ENCODE data around the gene LPCAT3.
A peak's percentile ranks its signal among the peaks of the same experiment; 100 is the strongest.

Gene LPCAT3

DNA sequence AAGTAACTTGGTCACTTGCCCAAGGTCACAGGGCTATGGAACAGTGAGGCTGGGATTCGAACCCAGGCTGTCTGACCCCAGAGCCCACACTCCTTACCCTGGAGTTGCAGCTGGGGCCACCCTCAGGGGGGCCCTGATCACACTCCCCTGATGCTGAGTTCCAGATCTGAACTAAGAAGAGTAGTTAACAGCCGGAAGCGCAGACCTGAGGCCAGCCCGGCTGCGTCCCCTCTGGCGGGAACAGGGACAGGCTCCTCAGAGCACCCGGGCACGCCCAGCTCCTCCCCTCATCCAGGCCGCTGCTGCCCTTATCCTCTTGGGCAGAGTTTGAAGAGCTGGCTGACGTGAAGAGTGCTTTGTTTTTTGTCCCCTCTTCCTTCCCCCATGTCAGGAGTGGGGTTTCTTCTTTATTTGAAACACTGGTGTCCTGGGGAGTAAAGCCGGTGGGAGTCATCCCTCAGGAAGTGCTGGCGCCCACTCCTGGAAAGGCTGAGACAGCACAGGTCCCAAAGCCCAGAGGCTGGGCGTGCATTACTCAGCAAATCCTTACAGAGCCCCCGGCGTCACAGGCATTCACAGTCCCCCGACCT is 56.5 kb downstream of the LPCAT3 start:
- peak overlapping the region; percentile 48 for H3K27ac ChIP-seq (replicated peaks; ENCODE audit: low read length)
- H2AK5ac ChIP-seq (ENCODE audit: low read depth, low read length) = no peak overlapping the region
- DNase-seq (ENCODE audit: low spot score) = peak; percentile 72

DNA sequence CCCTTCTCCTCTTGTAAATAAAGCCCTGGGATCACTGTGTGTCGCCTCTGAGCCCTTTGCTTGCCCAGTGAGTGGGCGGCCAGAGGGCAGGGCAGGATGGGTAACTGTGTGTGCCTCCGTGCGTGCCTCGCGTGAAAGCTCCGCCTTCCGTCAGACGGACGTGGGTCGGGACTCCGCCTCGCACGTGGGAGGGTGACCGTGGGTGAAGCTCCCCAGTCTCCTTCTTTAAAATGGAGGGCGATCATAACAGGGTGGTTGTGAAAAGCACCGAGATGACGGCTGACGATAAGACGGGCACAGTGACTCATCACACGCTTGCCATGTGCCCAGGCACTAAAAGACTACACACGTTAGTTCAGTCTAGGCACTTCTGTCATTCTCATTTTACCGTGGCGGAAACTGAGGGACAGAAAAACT is 57.0 kb downstream of the LPCAT3 start:
- Histone ChIP-seq H3K14ac (ENCODE audit: low read length) (no peak overlapping the region), H3K4me1 (ENCODE audit: control insufficient read depth in 2 of 2, insufficient read depth in 1 of 2, low read depth in 1 of 2, low read length in 2 of 2) (peaks cover 15 to 23% of the 10 kb centered on the region in 2 donors), H3K4me3 (ENCODE audit: low read length in 2 of 2) (no peak overlapping the region), H2BK15ac (ENCODE audit: low read length) (peak overlapping the region; percentile 4), H4K91ac (ENCODE audit: low read depth, low read length, poor library complexity) (peak overlapping the region; percentile 16), H3K9me3 (replicated peaks in 1 of 2; ENCODE audit: control insufficient read depth in 2 of 2, insufficient read depth in 1 of 2, low read depth in 1 of 2, low read length in 2 of 2) (no peaks in the 10 kb centered on the region), H3K79me1 (ENCODE audit: low read depth, low read length) (no peaks in the 10 kb centered on the region), H2BK120ac (ENCODE audit: low read depth, low read length) (no peak overlapping the region), H3K9ac (ENCODE audit: low read depth, low read length, poor library complexity) (peak overlapping the region; percentile 33), H3K27me3 (ENCODE audit: control insufficient read depth in 3 of 3, insufficient read depth in 3 of 3, low read depth in 1 of 3, low read length in 3 of 3) (no peaks in the 10 kb centered on the region), H3K27ac (replicated peaks; ENCODE audit: low read length) (peak overlapping the region; percentile 48), H2BK12ac (ENCODE audit: low read length) (peak overlapping the region; percentile 25), H3K4ac (ENCODE audit: low read length) (no peak overlapping the region), H3K18ac (ENCODE audit: low read length) (peak overlapping the region; percentile 13), H4K8ac (ENCODE audit: low read depth, low read length) (no peak overlapping the region), H3K36me3 (replicated peaks in 1 of 2; ENCODE audit: control insufficient read depth in 2 of 2, insufficient read depth in 2 of 2, low read length in 2 of 2) (peaks cover 7 to 23% of the 10 kb centered on the region in 2 donors), H2AFZ (ENCODE audit: low read length) (peak overlapping the region; percentile 86), H3K23ac (ENCODE audit: low read depth, low read length, poor library complexity) (peak overlapping the region; percentile 32), H2BK5ac (ENCODE audit: low read length) (no peak overlapping the region), H2AK5ac (ENCODE audit: low read depth, low read length) (peak overlapping the region; percentile 2), H3K4me2 (ENCODE audit: insufficient read depth, low read length, poor library complexity, severe bottlenecking) (no peak overlapping the region)
- WGBS, 2 donors (ENCODE audit: extremely low coverage in 2 of 2, insufficient read length in 2 of 2, insufficient replicate concordance in 1 of 2) = no CpG with 5 or more reads among the region's 24 CpGs
- no peak for DNase-seq (ENCODE audit: low spot score)

More for the DNA sequence above, 56.5 kb downstream of the LPCAT3 start:
- Histone ChIP-seq H3K4me3 (ENCODE audit: low read length in 2 of 2) (no peak overlapping the region), H3K27me3 (ENCODE audit: control insufficient read depth in 3 of 3, insufficient read depth in 3 of 3, low read depth in 1 of 3, low read length in 3 of 3) (no peaks in the 10 kb centered on the region), H3K4me2 (ENCODE audit: insufficient read depth, low read length, poor library complexity, severe bottlenecking) (peak overlapping the region; percentile 38), H3K36me3 (replicated peaks in 1 of 2; ENCODE audit: control insufficient read depth in 2 of 2, insufficient read depth in 2 of 2, low read length in 2 of 2) (peaks cover 10 to 27% of the 10 kb centered on the region in 2 donors), H2BK12ac (ENCODE audit: low read length) (no peak overlapping the region), H3K18ac (ENCODE audit: low read length) (peak overlapping the region; percentile 3), H3K9ac (ENCODE audit: low read depth, low read length, poor library complexity) (peak overlapping the region; percentile 33), H2BK15ac (ENCODE audit: low read length) (no peak overlapping the region), H3K79me1 (ENCODE audit: low read depth, low read length) (no peaks in the 10 kb centered on the region), H3K23ac (ENCODE audit: low read depth, low read length, poor library complexity) (no peak overlapping the region), H3K4me1 (ENCODE audit: control insufficient read depth in 2 of 2, insufficient read depth in 1 of 2, low read depth in 1 of 2, low read length in 2 of 2) (peaks cover 15 to 23% of the 10 kb centered on the region in 2 donors), H3K9me3 (replicated peaks in 1 of 2; ENCODE audit: control insufficient read depth in 2 of 2, insufficient read depth in 1 of 2, low read depth in 1 of 2, low read length in 2 of 2) (no peaks in the 10 kb centered on the region), H4K91ac (ENCODE audit: low read depth, low read length, poor library complexity) (peak overlapping the region; percentile 16), H3K14ac (ENCODE audit: low read length) (no peak overlapping the region), H4K8ac (ENCODE audit: low read depth, low read length) (no peak overlapping the region), H2AFZ (ENCODE audit: low read length) (peak overlapping the region; percentile 86), H2BK5ac (ENCODE audit: low read length) (no peak overlapping the region), H2BK120ac (ENCODE audit: low read depth, low read length) (no peak overlapping the region), H3K4ac (ENCODE audit: low read length) (no peak overlapping the region)
- WGBS, 2 donors (ENCODE audit: extremely low coverage in 2 of 2, insufficient read length in 2 of 2, insufficient replicate concordance in 1 of 2) = no CpG with 5 or more reads among the region's 16 CpGs

DNA sequence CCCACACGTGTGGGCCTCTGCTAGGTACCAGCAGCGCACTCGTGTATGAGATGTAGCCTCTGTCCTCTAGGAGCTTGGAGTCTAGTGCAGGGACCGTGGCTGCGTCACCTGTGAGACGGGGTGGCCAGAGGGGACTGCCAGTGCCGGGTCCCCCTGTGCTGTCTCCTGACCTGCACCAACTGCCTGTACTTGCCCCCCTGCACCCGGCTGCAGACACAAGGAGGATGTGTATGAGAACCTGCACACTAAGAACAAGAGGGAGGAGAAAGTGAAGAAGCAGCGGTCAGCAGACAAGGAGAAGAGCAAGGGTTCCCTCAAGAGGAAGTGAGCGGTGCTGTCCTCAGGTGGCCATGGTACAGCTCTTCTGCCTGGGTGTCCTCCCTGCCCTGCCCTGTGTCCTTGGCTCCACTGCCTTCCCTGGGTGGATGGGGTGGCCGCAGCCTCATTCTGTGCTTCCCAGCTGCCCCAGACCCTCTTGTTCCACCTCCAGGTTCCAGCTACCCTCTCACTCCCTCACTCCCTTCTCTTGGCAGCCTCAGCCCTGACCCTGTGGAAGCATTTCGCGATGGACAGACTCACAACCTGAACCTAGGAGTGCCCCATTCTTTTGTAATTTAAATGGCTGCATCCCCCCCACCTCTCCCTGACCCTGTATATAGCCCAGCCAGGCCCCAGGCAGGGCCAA is 57.5 kb downstream of the LPCAT3 start:
- Histone ChIP-seq H2AK5ac (ENCODE audit: low read depth, low read length) (peak overlapping the region; percentile 26), H3K27me3 (ENCODE audit: control insufficient read depth in 3 of 3, insufficient read depth in 3 of 3, low read depth in 1 of 3, low read length in 3 of 3) (no peaks in the 10 kb centered on the region), H3K4me3 (ENCODE audit: low read length in 2 of 2) (no peak overlapping the region), H3K36me3 (replicated peaks in 1 of 2; ENCODE audit: control insufficient read depth in 2 of 2, insufficient read depth in 2 of 2, low read length in 2 of 2) (peaks cover 4 to 18% of the 10 kb centered on the region in 2 donors), H3K9me3 (replicated peaks in 1 of 2; ENCODE audit: control insufficient read depth in 2 of 2, insufficient read depth in 1 of 2, low read depth in 1 of 2, low read length in 2 of 2) (no peaks in the 10 kb centered on the region), H3K27ac (replicated peaks; ENCODE audit: low read length) (no peak overlapping the region), H2BK120ac (ENCODE audit: low read depth, low read length) (no peak overlapping the region), H4K91ac (ENCODE audit: low read depth, low read length, poor library complexity) (peak overlapping the region; percentile 16), H2AFZ (ENCODE audit: low read length) (peak overlapping the region; percentile 2), H3K14ac (ENCODE audit: low read length) (no peak overlapping the region), H2BK12ac (ENCODE audit: low read length) (no peak overlapping the region), H3K4ac (ENCODE audit: low read length) (no peak overlapping the region), H2BK15ac (ENCODE audit: low read length) (peak overlapping the region; percentile 12), H3K79me1 (ENCODE audit: low read depth, low read length) (no peaks in the 10 kb centered on the region), H3K18ac (ENCODE audit: low read length) (peak overlapping the region; percentile 59), H4K8ac (ENCODE audit: low read depth, low read length) (no peak overlapping the region), H2BK5ac (ENCODE audit: low read length) (no peak overlapping the region), H3K9ac (ENCODE audit: low read depth, low read length, poor library complexity) (no peak overlapping the region), H3K23ac (ENCODE audit: low read depth, low read length, poor library complexity) (no peak overlapping the region), H3K4me1 (ENCODE audit: control insufficient read depth in 2 of 2, insufficient read depth in 1 of 2, low read depth in 1 of 2, low read length in 2 of 2) (peaks cover 15 to 23% of the 10 kb centered on the region in 2 donors), H3K4me2 (ENCODE audit: insufficient read depth, low read length, poor library complexity, severe bottlenecking) (no peak overlapping the region)
- no peak for DNase-seq (ENCODE audit: low spot score)
- no CpG with 5 or more reads among the region's 13 CpGs for WGBS, 2 donors (ENCODE audit: extremely low coverage in 2 of 2, insufficient read length in 2 of 2, insufficient replicate concordance in 1 of 2)
